A549 (cell line): ENCODE measurements around the gene GCLC. TPM values are rescaled to one million over a fixed set of nuclear protein-coding genes. Genes with fewer than 3 reads are reported as not detected.

Experiments used
- ATAC-seq, 2 experiments: fragments of 200-7000 bp in 1 of 2; fragments of >200 bp in 1 of 2; cut with Nextera tagmentation in 1 of 2; cut with Tn5 transposase in 1 of 2; 3 replicates each; pipeline versions ENCODE4 v1.8.0 to v1.9.1; 2018 to 2020; ENCODE audit warnings: mild to moderate bottlenecking in 1 of 2, moderate library complexity in 1 of 2
- CTCF ChIA-PET: fragments of 300-600 bp; sonication (Branson Sonifier 250); formaldehyde crosslinking; extraction: SDS; loops from one replicate; lab custom pipeline; 2021; ENCODE audit warnings: antibody characterized with exemption, inconsistent platforms; lab: Yijun Ruan, JAX
- POLR2A ChIA-PET: fragments of 350-600 bp; formaldehyde crosslinking; extraction: SDS; loops from one replicate; lab custom pipeline; 2021; ENCODE audit warnings: antibody characterized with exemption, inconsistent platforms; lab: Yijun Ruan, JAX
- DNase-seq, 2 experiments: peaks; one replicate each; pipeline versions ENCODE4 v3.0.0 to v3.0.0-alpha.2; 2011 to 2016; ENCODE audit warnings: low read depth in 1 of 2, low spot score in 1 of 2
- FAIRE-seq: peaks from 2 replicates; lab custom pipeline; 2011; peaks lifted over from hg19 to GRCh38; lab: Jason Lieb, UNC
- H3K27ac ChIP-seq, 2 experiments: fragments of >200 bp; sonication (Bioruptor Twin); formaldehyde crosslinking; 3 replicates each; pipeline ENCODE4 v1.5.1; 2016 to 2017
- H3K4me1 ChIP-seq: fragments of >200 bp; sonication (Bioruptor Twin); formaldehyde crosslinking; 3 replicates; pipeline ENCODE4 v1.6.1; 2016
- H3K4me2 ChIP-seq: fragments of >200 bp; sonication (Bioruptor Twin); formaldehyde crosslinking; 3 replicates; pipeline ENCODE4 v1.6.1; 2016
- H3K4me3 ChIP-seq: fragments of >200 bp; sonication (Bioruptor Twin); formaldehyde crosslinking; 3 replicates; pipeline ENCODE4 v1.5.1; 2016
- H3K9me3 ChIP-seq: fragments of >200 bp; sonication (Bioruptor Twin); formaldehyde crosslinking; 3 replicates; pipeline ENCODE4 v1.6.1; 2016
- ATOH8 ChIP-seq: fragments of 250-450 bp; sonication (Bioruptor Pico); IDR thresholded peaks from 2 replicates; pipeline ENCODE4 v1.5.0; 2020; ENCODE audit warnings: low read depth, mild to moderate bottlenecking, moderate library complexity
- CHD2 ChIP-seq: fragments of 150-350 bp; IDR thresholded peaks from 2 replicates; pipeline ENCODE4 v1.6.1; 2014; ENCODE audit warnings: low read length; ENCODE audit not compliant: partially characterized antibody
- E2F6 ChIP-seq: IDR thresholded peaks from 2 replicates; pipeline ENCODE4 v1.6.1; 2012; ENCODE audit warnings: low read depth, borderline replicate concordance
- FOSB ChIP-seq: fragments of 250-450 bp; sonication (Bioruptor Pico); IDR thresholded peaks from 2 replicates; pipeline ENCODE4 v1.5.0; 2020; ENCODE audit warnings: mild to moderate bottlenecking, moderate library complexity
- FOXS1 ChIP-seq: fragments of 250-450 bp; sonication (Bioruptor Pico); IDR thresholded peaks from 2 replicates; pipeline ENCODE4 v1.5.0; 2020; ENCODE audit warnings: mild to moderate bottlenecking, moderate library complexity
- HES2 ChIP-seq: fragments of >200 bp; sonication (Bioruptor Twin); formaldehyde crosslinking; IDR thresholded peaks from 2 replicates; pipeline ENCODE4 v1.6.1; 2016
- HOXA7 ChIP-seq: fragments of 250-450 bp; sonication (Bioruptor Pico); IDR thresholded peaks from 2 replicates; pipeline ENCODE4 v1.5.0; 2020; ENCODE audit warnings: mild to moderate bottlenecking, moderate library complexity
- HOXB13 ChIP-seq: fragments of 250-450 bp; sonication (Bioruptor Pico); IDR thresholded peaks from 2 replicates; pipeline ENCODE4 v1.5.0; 2020; ENCODE audit warnings: low read depth, mild to moderate bottlenecking, moderate library complexity
- JUN ChIP-seq, 2 experiments: fragments of >200 bp; sonication (Bioruptor Twin); formaldehyde crosslinking; IDR thresholded peaks; 2 replicates in 1 of 2; 3 replicates in 1 of 2; pipeline ENCODE4 v1.6.1; 2016 to 2017
- JUNB ChIP-seq: fragments of >200 bp; sonication (Bioruptor Twin); formaldehyde crosslinking; IDR thresholded peaks from 2 replicates; pipeline ENCODE4 v1.6.1; 2016
- KDM5A ChIP-seq: fragments of 200-600 bp; sonication (generic); IDR thresholded peaks from 2 replicates; pipeline ENCODE4 v1.6.1; 2016; ENCODE audit warnings: antibody characterized with exemption, mild to moderate bottlenecking
- MAZ ChIP-seq: fragments of 150-350 bp; IDR thresholded peaks from 2 replicates; pipeline ENCODE4 v1.6.1; 2014; ENCODE audit warnings: antibody characterized with exemption, low read depth, low read length, borderline replicate concordance
- MYC ChIP-seq: IDR thresholded peaks from 2 replicates; pipeline ENCODE4 v1.6.1; 2012; ENCODE audit warnings: mild to moderate bottlenecking, inconsistent platforms, low read length, improper control_type of control experiment, borderline replicate concordance
- NFE2L2 ChIP-seq: fragments of 150-350 bp; conservative IDR thresholded peaks from 2 replicates; pipeline ENCODE4 v1.6.1; 2014; ENCODE audit warnings: low read length
- POLR2A ChIP-seq: IDR thresholded peaks from 2 replicates; pipeline ENCODE4 v1.6.1; 2012; ENCODE audit warnings: mild to moderate bottlenecking, low read length
- RAD21 ChIP-seq, 2 experiments: fragments of >200 bp in 1 of 2; sonication (Bioruptor Twin) in 1 of 2; formaldehyde crosslinking in 1 of 2; IDR thresholded peaks in 1 of 2; conservative IDR thresholded peaks in 1 of 2; 2 replicates in 1 of 2; 3 replicates in 1 of 2; pipeline ENCODE4 v1.6.1; 2012 to 2018; ENCODE audit warnings: inconsistent platforms in 1 of 2
- REST ChIP-seq: fragments of 200-600 bp; sonication (generic); IDR thresholded peaks from 2 replicates; pipeline ENCODE4 v1.6.1; 2016; ENCODE audit warnings: antibody characterized with exemption, mild to moderate bottlenecking, moderate library complexity
- RFX5 ChIP-seq: fragments of 450-650 bp; IDR thresholded peaks from 2 replicates; pipeline ENCODE4 v1.7.1; 2014; ENCODE audit warnings: antibody characterized with exemption, mild to moderate bottlenecking, moderate library complexity
- SMC3 ChIP-seq: fragments of >200 bp; sonication (Bioruptor Twin); formaldehyde crosslinking; IDR thresholded peaks from 3 replicates; pipeline ENCODE4 v1.6.1; 2018; ENCODE audit warnings: inconsistent platforms
- TFCP2L1 ChIP-seq: fragments of 250-450 bp; sonication (Bioruptor Pico); IDR thresholded peaks from 2 replicates; pipeline ENCODE4 v1.5.0; 2021; ENCODE audit warnings: mild to moderate bottlenecking
- TP53 ChIP-seq: fragments of 250-450 bp; sonication (Bioruptor Pico); IDR thresholded peaks from 2 replicates; pipeline ENCODE4 v1.5.0; 2021; ENCODE audit warnings: mild to moderate bottlenecking, moderate library complexity
- ZNF302 ChIP-seq: fragments of 250-450 bp; sonication (Bioruptor Pico); IDR thresholded peaks from 2 replicates; pipeline ENCODE4 v1.9.0; 2021; ENCODE audit warnings: inconsistent platforms, mild to moderate bottlenecking, moderate library complexity
- ZSCAN20 ChIP-seq: fragments of 250-450 bp; sonication (Bioruptor Pico); IDR thresholded peaks from 2 replicates; pipeline ENCODE4 v1.8.0; 2022; ENCODE audit warnings: mild to moderate bottlenecking, moderate library complexity
- WGBS: methylation state at CpG from one replicate; pipeline ENCODE4 v1.1.6; 2017; ENCODE audit errors: missing lambda C conversion rate; 5-methylcytosine and 5-hydroxymethylcytosine counted together
- polyA plus RNA-seq, 4 experiments: library from polyadenylated mRNA; depleted of rRNA in 3 of 4; stranded (reverse); fragments of >200 nt; fragmentation: RNase III in 1 of 4; extraction: RNeasy Plus Mini Kit Qiagen cat#74134 plus additional on column Dnase treatment in 1 of 4; gene quantifications; 2 replicates in 3 of 4; 3 replicates in 1 of 4; pipeline ENCODE4 v1.2.3, GENCODE V29; 2011 to 2017
- TF ChIP-seq, protein P1 (sequence below): IDR thresholded peaks from 2 replicates; pipeline ENCODE4 v1.6.1; 2012
- TF ChIP-seq, protein P2 (sequence below): fragments of 450-650 bp; IDR thresholded peaks from 2 replicates; pipeline ENCODE4 v1.6.1; 2014; ENCODE audit warnings: antibody characterized with exemption

GCLC gene
- polyA plus RNA-seq, 2 of the 4 experiments (the other 2 are of a cell fraction) = 116 to 180 TPM

DNA sequence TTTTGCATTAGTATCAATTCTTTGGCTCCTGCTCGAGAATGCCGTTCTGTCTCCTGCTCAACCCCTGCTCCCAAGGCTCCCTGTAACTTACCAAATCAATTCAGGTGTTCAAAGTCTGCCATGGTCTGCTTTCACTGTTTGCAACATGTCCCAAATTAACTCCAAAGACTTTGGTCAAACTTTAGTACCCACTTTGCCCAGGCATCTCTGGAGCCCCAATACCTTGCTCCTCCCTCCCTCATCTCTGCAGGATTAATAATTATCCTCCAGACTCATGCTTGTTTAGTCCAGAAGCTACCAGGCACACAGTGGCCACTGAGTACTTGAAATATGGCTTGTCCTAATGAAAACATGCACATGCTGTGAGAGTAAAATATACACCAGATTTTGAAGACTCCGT lies 30.2 kb downstream of the GCLC start:
- no peak for TF ChIP-seq CHD2
- TF ChIP-seq, protein P1, sequence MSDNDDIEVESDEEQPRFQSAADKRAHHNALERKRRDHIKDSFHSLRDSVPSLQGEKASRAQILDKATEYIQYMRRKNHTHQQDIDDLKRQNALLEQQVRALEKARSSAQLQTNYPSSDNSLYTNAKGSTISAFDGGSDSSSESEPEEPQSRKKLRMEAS = no peak
- TF ChIP-seq HOXA7 (CRISPR knock-in tag) = no peak
- TF ChIP-seq ATOH8 (CRISPR knock-in tag) = no peak
- no peak for TF ChIP-seq FOXS1 (CRISPR knock-in tag)
- no peak for TF ChIP-seq ZSCAN20 (CRISPR knock-in tag)
- TF ChIP-seq HES2 = no peak
- no peak for TF ChIP-seq JUNB
- no peak for TF ChIP-seq FOSB (CRISPR knock-in tag)
- TF ChIP-seq MAZ = no peak
- no peak for TF ChIP-seq TP53 (CRISPR knock-in tag)
- TF ChIP-seq HOXB13 (CRISPR knock-in tag) = no peak
- no peak for TF ChIP-seq MYC
- no peak for TF ChIP-seq KDM5A
- Histone ChIP-seq H3K27ac (peak overlapping the region in 1 of 2 experiments; percentile 51; a peak in 1 of 6 replicates), H3K9me3 (no peaks in the 10 kb centered on the region), H3K4me3 (no peak overlapping the region), H3K4me1 (peaks cover 75% of the 10 kb centered on the region), H3K4me2 (peak overlapping the region; percentile 27; the same call in 2 of the 3 replicates)
- POLR2A ChIA-PET = no interaction called here
- 84% methylated on average over 3 of the region's 3 CpGs for WGBS
- FAIRE-seq (no peak), ATAC-seq (no peak), DNase-seq (no peak)
- CTCF ChIA-PET = interaction anchor here (2.2 kb wide), 1 partner anchor 137 kb away, joined by 17 read pairs; no protein-coding TSS in a partner anchor

- POLR2A ChIA-PET = interaction anchor here (1.0 kb wide), 1 partner anchor 32 kb away, joined by 3 read pairs; no protein-coding TSS in a partner anchor
These were observed 31.4 kb downstream of the GCLC start for GRCh38 chr6:53513519-53513966.

GRCh38 chr6:53513056-53513455 lies 31.8 kb downstream of the GCLC start:
- Histone ChIP-seq H3K4me1 (peaks cover 68% of the 10 kb centered on the region), H3K4me3 (no peak overlapping the region), H3K4me2 (no peak overlapping the region), H3K9me3 (no peaks in the 10 kb centered on the region), H3K27ac (0 out of 6 replicates have a peak overlapping the region, but pooled peaks of 1 of the 2 experiments have one; percentile 7)
- no peak for DNase-seq
- 96% methylated on average over 4 of the region's 4 CpGs for WGBS
- CTCF ChIA-PET = interaction anchor here (0.7 to 2.2 kb wide), 10 partner anchors 9 to 215 kb away, joined by 3 to 17 read pairs (median 4); no protein-coding TSS in a partner anchor
- no peak for ATAC-seq
- POLR2A ChIA-PET = interaction anchor here (1.0 kb wide), 1 partner anchor 32 kb away, joined by 3 read pairs; no protein-coding TSS in a partner anchor
- FAIRE-seq = no peak
- TF ChIP-seq TFCP2L1 (CRISPR knock-in tag) (no peak), E2F6 (no peak), RAD21 (conservative IDR thresholded peaks at IDR 0.05 in 1 of 2, IDR thresholded peaks at IDR 0.05 in 1 of 2) (no peak), JUN (IDR thresholded peaks at IDR 0.05) (no peak), POLR2A (no peak), NFE2L2 (no peak), REST (no peak), ZNF302 (CRISPR knock-in tag) (no peak), RFX5 (no peak)
- TF ChIP-seq, protein P1 = no peak
- TF ChIP-seq, protein P2, sequence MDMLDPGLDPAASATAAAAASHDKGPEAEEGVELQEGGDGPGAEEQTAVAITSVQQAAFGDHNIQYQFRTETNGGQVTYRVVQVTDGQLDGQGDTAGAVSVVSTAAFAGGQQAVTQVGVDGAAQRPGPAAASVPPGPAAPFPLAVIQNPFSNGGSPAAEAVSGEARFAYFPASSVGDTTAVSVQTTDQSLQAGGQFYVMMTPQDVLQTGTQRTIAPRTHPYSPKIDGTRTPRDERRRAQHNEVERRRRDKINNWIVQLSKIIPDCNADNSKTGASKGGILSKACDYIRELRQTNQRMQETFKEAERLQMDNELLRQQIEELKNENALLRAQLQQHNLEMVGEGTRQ = no peak

More at GRCh38 chr6:53513519-53513966, 31.4 kb downstream of the GCLC start:
- Histone ChIP-seq H3K9me3 (no peaks in the 10 kb centered on the region), H3K27ac (0 out of 6 replicates have a peak overlapping the region, but pooled peaks of 1 of the 2 experiments have one; percentile 7), H3K4me2 (no peak overlapping the region; the same call in 2 of the 3 replicates), H3K4me1 (peaks cover 67% of the 10 kb centered on the region), H3K4me3 (no peak overlapping the region)
- CTCF ChIA-PET = interaction anchor here (0.6 to 2.2 kb wide), 11 partner anchors 10 to 443 kb away, joined by 3 to 17 read pairs (median 3); no protein-coding TSS in a partner anchor
- TF ChIP-seq CHD2 = no peak
- TF ChIP-seq RAD21 (conservative IDR thresholded peaks at IDR 0.05 in 1 of 2, IDR thresholded peaks at IDR 0.05 in 1 of 2) = peak; percentile 30 to 47; a peak in 3 of 5 replicates
- TF ChIP-seq SMC3 = peak; percentile 18; the same call in 1 of the 3 replicates
- ATAC-seq (peak; percentile 18 to 33; a peak in 1 of 6 replicates), DNase-seq (no peak), FAIRE-seq (peak; percentile 51)
- WGBS = 17% methylated on average over 2 of the region's 2 CpGs
